ENCODE measurements around the gene PTBP3. TPM values are rescaled to one million over a fixed set of nuclear protein-coding genes. Genes with fewer than 3 reads are reported as not detected.
A peak's percentile ranks its signal among the peaks of the same experiment; 100 is the strongest.

PTBP3 gene
- total and polyA plus RNA-seq, 2 of the 13 experiments (the other 11 are each of a cell fraction or from before 2014, with no cell fraction given): 52.8 to 61.1 TPM

DNA sequence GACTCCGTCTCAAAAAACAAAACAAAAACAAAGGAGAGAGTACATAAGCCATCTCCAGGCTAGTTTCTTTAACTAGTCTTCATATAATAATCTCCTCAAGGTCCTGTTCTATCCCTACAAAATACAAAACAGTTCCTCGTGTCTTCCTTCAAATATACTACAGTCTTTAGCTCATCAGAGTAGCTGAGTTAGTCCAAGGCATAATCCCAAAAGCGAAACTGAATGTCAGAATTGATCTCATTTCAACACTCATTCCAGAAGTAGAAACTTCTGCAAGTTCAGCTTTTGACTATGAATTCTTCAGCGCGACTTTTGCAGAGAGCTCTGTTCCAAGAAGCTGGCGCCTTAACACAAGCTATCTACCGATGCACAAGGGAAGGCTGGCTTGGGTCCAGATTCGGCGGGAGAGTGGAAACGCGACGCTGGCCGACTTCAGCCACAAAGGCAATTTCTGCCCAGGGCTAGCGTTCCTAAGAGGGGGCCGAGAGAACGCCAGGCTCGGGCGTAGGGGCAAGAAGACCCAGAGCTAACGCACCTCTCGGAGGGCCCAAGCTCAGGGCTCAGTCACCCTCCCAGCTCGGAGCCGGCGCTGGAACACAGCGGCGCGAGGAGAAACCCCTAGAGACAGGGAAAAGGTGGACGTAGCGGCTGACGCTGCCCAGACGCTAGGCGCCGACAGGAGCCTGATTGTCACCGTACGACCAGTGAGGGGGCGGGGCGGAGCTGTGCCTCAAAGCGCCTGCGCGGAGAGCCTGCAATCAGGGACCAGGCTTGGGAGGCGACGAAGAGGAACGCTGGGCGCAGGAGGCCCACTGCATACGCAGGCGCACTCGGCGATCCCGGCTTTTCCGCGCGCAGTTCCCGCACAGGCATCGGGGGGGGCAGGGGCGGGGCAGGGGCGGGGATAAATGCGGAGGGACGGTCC is 46.0 kb upstream of the PTBP3 start (continued):
- TF ChIP-seq, protein P1, sequence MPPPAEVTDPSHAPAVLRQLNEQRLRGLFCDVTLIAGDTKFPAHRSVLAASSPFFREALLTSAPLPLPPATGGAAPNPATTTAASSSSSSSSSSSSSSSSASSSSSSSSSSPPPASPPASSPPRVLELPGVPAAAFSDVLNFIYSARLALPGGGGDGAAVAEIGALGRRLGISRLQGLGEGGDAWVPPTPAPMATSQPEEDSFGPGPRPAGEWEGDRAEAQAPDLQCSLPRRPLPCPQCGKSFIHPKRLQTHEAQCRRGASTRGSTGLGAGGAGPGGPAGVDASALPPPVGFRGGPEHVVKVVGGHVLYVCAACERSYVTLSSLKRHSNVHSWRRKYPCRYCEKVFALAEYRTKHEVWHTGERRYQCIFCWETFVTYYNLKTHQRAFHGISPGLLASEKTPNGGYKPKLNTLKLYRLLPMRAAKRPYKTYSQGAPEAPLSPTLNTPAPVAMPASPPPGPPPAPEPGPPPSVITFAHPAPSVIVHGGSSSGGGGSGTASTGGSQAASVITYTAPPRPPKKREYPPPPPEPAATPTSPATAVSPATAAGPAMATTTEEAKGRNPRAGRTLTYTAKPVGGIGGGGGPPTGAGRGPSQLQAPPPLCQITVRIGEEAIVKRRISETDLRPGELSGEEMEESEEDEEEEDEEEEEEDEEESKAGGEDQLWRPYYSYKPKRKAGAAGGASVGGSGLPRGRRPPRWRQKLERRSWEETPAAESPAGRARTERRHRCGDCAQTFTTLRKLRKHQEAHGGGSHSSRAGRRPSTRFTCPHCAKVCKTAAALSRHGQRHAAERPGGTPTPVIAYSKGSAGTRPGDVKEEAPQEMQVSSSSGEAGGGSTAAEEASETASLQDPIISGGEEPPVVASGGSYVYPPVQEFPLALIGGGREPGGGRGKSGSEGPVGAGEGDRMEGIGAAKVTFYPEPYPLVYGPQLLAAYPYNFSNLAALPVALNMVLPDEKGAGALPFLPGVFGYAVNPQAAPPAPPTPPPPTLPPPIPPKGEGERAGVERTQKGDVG (CRISPR knock-in tag; IDR thresholded peaks at IDR 0.05; ENCODE audit: borderline replicate concordance): no peak
- TF ChIP-seq ZNF550 (CRISPR knock-in tag; IDR thresholded peaks at IDR 0.05; ENCODE audit: borderline replicate concordance) (no peak), GATA4 (IDR thresholded peaks at IDR 0.05; ENCODE audit: borderline replicate concordance, low read depth) (0 out of 2 replicates have a peak, but pooled peaks have one; percentile 40), TCF7 (IDR thresholded peaks at IDR 0.05; ENCODE audit: low read depth) (no peak), ZBTB7B (CRISPR knock-in tag; IDR thresholded peaks at IDR 0.05) (no peak), ZNF136 (CRISPR knock-in tag; IDR thresholded peaks at IDR 0.05; ENCODE audit: low read depth) (peak; percentile 23; the same call in 1 of the 2 replicates), NR2F6 (IDR thresholded peaks at IDR 0.05) (no peak), NR2F6 (CRISPR knock-in tag; IDR thresholded peaks at IDR 0.05) (no peak; the same call in 1 of the 2 replicates), ZNF350 (CRISPR knock-in tag; IDR thresholded peaks at IDR 0.05; ENCODE audit: borderline replicate concordance, low read depth) (no peak; the same call in 1 of the 2 replicates), ZNF589 (CRISPR knock-in tag; conservative IDR thresholded peaks at IDR 0.05) (no peak), ZNF160 (CRISPR knock-in tag; IDR thresholded peaks at IDR 0.05) (no peak; the same call in 1 of the 2 replicates), MXD4 (CRISPR knock-in tag; IDR thresholded peaks at IDR 0.05) (peak; percentile 37; the same call in 1 of the 2 replicates), FOXO1 (CRISPR knock-in tag; IDR thresholded peaks at IDR 0.05) (peak; percentile 43; the same call in 1 of the 2 replicates)
- TF ChIP-seq, protein P2, sequence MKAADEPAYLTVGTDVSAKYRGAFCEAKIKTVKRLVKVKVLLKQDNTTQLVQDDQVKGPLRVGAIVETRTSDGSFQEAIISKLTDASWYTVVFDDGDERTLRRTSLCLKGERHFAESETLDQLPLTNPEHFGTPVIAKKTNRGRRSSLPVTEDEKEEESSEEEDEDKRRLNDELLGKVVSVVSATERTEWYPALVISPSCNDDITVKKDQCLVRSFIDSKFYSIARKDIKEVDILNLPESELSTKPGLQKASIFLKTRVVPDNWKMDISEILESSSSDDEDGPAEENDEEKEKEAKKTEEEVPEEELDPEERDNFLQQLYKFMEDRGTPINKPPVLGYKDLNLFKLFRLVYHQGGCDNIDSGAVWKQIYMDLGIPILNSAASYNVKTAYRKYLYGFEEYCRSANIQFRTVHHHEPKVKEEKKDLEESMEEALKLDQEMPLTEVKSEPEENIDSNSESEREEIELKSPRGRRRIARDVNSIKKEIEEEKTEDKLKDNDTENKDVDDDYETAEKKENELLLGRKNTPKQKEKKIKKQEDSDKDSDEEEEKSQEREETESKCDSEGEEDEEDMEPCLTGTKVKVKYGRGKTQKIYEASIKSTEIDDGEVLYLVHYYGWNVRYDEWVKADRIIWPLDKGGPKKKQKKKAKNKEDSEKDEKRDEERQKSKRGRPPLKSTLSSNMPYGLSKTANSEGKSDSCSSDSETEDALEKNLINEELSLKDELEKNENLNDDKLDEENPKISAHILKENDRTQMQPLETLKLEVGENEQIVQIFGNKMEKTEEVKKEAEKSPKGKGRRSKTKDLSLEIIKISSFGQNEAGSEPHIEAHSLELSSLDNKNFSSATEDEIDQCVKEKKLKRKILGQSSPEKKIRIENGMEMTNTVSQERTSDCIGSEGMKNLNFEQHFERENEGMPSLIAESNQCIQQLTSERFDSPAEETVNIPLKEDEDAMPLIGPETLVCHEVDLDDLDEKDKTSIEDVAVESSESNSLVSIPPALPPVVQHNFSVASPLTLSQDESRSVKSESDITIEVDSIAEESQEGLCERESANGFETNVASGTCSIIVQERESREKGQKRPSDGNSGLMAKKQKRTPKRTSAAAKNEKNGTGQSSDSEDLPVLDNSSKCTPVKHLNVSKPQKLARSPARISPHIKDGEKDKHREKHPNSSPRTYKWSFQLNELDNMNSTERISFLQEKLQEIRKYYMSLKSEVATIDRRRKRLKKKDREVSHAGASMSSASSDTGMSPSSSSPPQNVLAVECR (CRISPR knock-in tag; IDR thresholded peaks at IDR 0.05; ENCODE audit: borderline replicate concordance): peak; percentile 72
- TF ChIP-seq, protein P3, sequence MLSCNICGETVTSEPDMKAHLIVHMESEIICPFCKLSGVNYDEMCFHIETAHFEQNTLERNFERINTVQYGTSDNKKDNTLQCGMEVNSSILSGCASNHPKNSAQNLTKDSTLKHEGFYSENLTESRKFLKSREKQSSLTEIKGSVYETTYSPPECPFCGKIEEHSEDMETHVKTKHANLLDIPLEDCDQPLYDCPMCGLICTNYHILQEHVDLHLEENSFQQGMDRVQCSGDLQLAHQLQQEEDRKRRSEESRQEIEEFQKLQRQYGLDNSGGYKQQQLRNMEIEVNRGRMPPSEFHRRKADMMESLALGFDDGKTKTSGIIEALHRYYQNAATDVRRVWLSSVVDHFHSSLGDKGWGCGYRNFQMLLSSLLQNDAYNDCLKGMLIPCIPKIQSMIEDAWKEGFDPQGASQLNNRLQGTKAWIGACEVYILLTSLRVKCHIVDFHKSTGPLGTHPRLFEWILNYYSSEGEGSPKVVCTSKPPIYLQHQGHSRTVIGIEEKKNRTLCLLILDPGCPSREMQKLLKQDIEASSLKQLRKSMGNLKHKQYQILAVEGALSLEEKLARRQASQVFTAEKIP (CRISPR knock-in tag; IDR thresholded peaks at IDR 0.05; ENCODE audit: borderline replicate concordance): no peak
- TF ChIP-seq, protein P4, sequence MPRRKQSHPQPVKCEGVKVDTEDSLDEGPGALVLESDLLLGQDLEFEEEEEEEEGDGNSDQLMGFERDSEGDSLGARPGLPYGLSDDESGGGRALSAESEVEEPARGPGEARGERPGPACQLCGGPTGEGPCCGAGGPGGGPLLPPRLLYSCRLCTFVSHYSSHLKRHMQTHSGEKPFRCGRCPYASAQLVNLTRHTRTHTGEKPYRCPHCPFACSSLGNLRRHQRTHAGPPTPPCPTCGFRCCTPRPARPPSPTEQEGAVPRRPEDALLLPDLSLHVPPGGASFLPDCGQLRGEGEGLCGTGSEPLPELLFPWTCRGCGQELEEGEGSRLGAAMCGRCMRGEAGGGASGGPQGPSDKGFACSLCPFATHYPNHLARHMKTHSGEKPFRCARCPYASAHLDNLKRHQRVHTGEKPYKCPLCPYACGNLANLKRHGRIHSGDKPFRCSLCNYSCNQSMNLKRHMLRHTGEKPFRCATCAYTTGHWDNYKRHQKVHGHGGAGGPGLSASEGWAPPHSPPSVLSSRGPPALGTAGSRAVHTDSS (CRISPR knock-in tag; conservative IDR thresholded peaks at IDR 0.05): no peak
